ENCODE results near the gene SLC17A3.

Gene SLC17A3

GRCh38 chr6:25916789-25917490 lies 42.9 kb upstream of the SLC17A3 start:
- no CpG with 5 or more reads among the region's 7 CpGs for WGBS (ENCODE audit: extremely low coverage, insufficient coverage, low lambda C conversion rate)
- Histone ChIP-seq H2AK5ac (ENCODE audit: low read length) (no peak overlapping the region), H3K18ac (ENCODE audit: low read length) (no peak overlapping the region), H2BK120ac (ENCODE audit: low read depth, low read length) (no peak overlapping the region), H3K23ac (ENCODE audit: low read length) (no peak overlapping the region), H4K5ac (ENCODE audit: low read length) (no peak overlapping the region), H3K79me2 (ENCODE audit: control insufficient read depth, insufficient read depth, low read length) (no peaks in the 10 kb centered on the region), H3K4me2 (ENCODE audit: low read length) (no peak overlapping the region), H2BK15ac (replicated peaks; ENCODE audit: low read depth) (no peak overlapping the region), H3K27ac (ENCODE audit: low read depth, low read length) (no peak overlapping the region), H3K4me3 (ENCODE audit: low read length) (no peak overlapping the region), H3K79me1 (ENCODE audit: low read length) (no peaks in the 10 kb centered on the region), H3K36me3 (ENCODE audit: control insufficient read depth, insufficient read depth, low read length) (no peaks in the 10 kb centered on the region), H3K4ac (ENCODE audit: low read depth, low read length) (no peak overlapping the region), H3K27me3 (ENCODE audit: insufficient read depth, low read length, poor library complexity) (no peaks in the 10 kb centered on the region), H3K56ac (ENCODE audit: low read length) (no peak overlapping the region), H4K8ac (ENCODE audit: low read depth, low read length) (no peak overlapping the region), H3K9ac (ENCODE audit: low read length) (no peak overlapping the region), H2BK5ac (ENCODE audit: low read length) (no peak overlapping the region), H3K4me1 (ENCODE audit: control insufficient read depth, low read depth, low read length) (no peaks in the 10 kb centered on the region)
- DNase-seq, result no peak

GRCh38 chr6:25916330-25916729 lies 42.3 kb upstream of the SLC17A3 start:
- Histone ChIP-seq H4K8ac (ENCODE audit: low read depth, low read length) (no peak overlapping the region), H3K36me3 (ENCODE audit: control insufficient read depth, insufficient read depth, low read length) (no peaks in the 10 kb centered on the region), H2AK5ac (ENCODE audit: low read length) (no peak overlapping the region), H3K18ac (ENCODE audit: low read length) (no peak overlapping the region), H3K4ac (ENCODE audit: low read depth, low read length) (no peak overlapping the region), H2BK15ac (replicated peaks; ENCODE audit: low read depth) (no peak overlapping the region), H3K23ac (ENCODE audit: low read length) (no peak overlapping the region), H3K4me3 (ENCODE audit: low read length) (no peak overlapping the region), H3K79me1 (ENCODE audit: low read length) (no peaks in the 10 kb centered on the region), H3K9ac (ENCODE audit: low read length) (no peak overlapping the region), H4K5ac (ENCODE audit: low read length) (no peak overlapping the region), H3K79me2 (ENCODE audit: control insufficient read depth, insufficient read depth, low read length) (no peaks in the 10 kb centered on the region), H3K27me3 (ENCODE audit: insufficient read depth, low read length, poor library complexity) (no peaks in the 10 kb centered on the region), H2BK5ac (ENCODE audit: low read length) (no peak overlapping the region), H3K4me1 (ENCODE audit: control insufficient read depth, low read depth, low read length) (no peaks in the 10 kb centered on the region), H3K27ac (ENCODE audit: low read depth, low read length) (no peak overlapping the region), H2BK120ac (ENCODE audit: low read depth, low read length) (no peak overlapping the region), H3K4me2 (ENCODE audit: low read length) (no peak overlapping the region), H3K56ac (ENCODE audit: low read length) (no peak overlapping the region)
- DNase-seq, result no peak
- no CpG with 5 or more reads among the region's 3 CpGs for WGBS (ENCODE audit: extremely low coverage, insufficient coverage, low lambda C conversion rate)

- H2BK15ac ChIP-seq (replicated peaks; ENCODE audit: low read depth), result no peak overlapping the region
- H3K27ac ChIP-seq (ENCODE audit: low read depth, low read length), result no peak overlapping the region
- no peak overlapping the region for H2BK5ac ChIP-seq (ENCODE audit: low read length)
- no peak overlapping the region for H3K23ac ChIP-seq (ENCODE audit: low read length)
- H3K4me1 ChIP-seq (ENCODE audit: control insufficient read depth, low read depth, low read length), result no peaks in the 10 kb centered on the region
- no peaks in the 10 kb centered on the region for H3K27me3 ChIP-seq (ENCODE audit: insufficient read depth, low read length, poor library complexity)
- no CpG with 5 or more reads among the region's 3 CpGs for WGBS (ENCODE audit: extremely low coverage, insufficient coverage, low lambda C conversion rate)
- no peaks in the 10 kb centered on the region for H3K79me2 ChIP-seq (ENCODE audit: control insufficient read depth, insufficient read depth, low read length)
- H3K4me2 ChIP-seq (ENCODE audit: low read length), result no peak overlapping the region
- no peaks in the 10 kb centered on the region for H3K79me1 ChIP-seq (ENCODE audit: low read length)
- no peak overlapping the region for H3K4ac ChIP-seq (ENCODE audit: low read depth, low read length)
- no peak overlapping the region for H3K56ac ChIP-seq (ENCODE audit: low read length)
- H3K9ac ChIP-seq (ENCODE audit: low read length), result no peak overlapping the region
- H3K18ac ChIP-seq (ENCODE audit: low read length), result no peak overlapping the region
- no peaks in the 10 kb centered on the region for H3K36me3 ChIP-seq (ENCODE audit: control insufficient read depth, insufficient read depth, low read length)
- H4K5ac ChIP-seq (ENCODE audit: low read length), result no peak overlapping the region
- H4K8ac ChIP-seq (ENCODE audit: low read depth, low read length), result no peak overlapping the region
- no peak overlapping the region for H3K4me3 ChIP-seq (ENCODE audit: low read length)
- DNase-seq, result no peak
- no peak overlapping the region for H2BK120ac ChIP-seq (ENCODE audit: low read depth, low read length)
- H2AK5ac ChIP-seq (ENCODE audit: low read length), result no peak overlapping the region
Observed at GRCh38 chr6:25913741-25914140, 39.7 kb upstream of the SLC17A3 start.

GRCh38 chr6:25911351-25911750 lies 37.3 kb upstream of the SLC17A3 start:
- Histone ChIP-seq H3K79me1 (ENCODE audit: low read length) (no peaks in the 10 kb centered on the region), H4K5ac (ENCODE audit: low read length) (no peak overlapping the region), H3K27me3 (ENCODE audit: insufficient read depth, low read length, poor library complexity) (no peaks in the 10 kb centered on the region), H3K56ac (ENCODE audit: low read length) (no peak overlapping the region), H3K4ac (ENCODE audit: low read depth, low read length) (no peak overlapping the region), H2BK5ac (ENCODE audit: low read length) (no peak overlapping the region), H3K4me2 (ENCODE audit: low read length) (no peak overlapping the region), H2AK5ac (ENCODE audit: low read length) (no peak overlapping the region), H3K23ac (ENCODE audit: low read length) (no peak overlapping the region), H4K8ac (ENCODE audit: low read depth, low read length) (no peak overlapping the region), H3K79me2 (ENCODE audit: control insufficient read depth, insufficient read depth, low read length) (no peaks in the 10 kb centered on the region), H3K27ac (ENCODE audit: low read depth, low read length) (no peak overlapping the region), H3K18ac (ENCODE audit: low read length) (no peak overlapping the region), H2BK120ac (ENCODE audit: low read depth, low read length) (no peak overlapping the region), H3K4me3 (ENCODE audit: low read length) (no peak overlapping the region), H2BK15ac (replicated peaks; ENCODE audit: low read depth) (no peak overlapping the region), H3K36me3 (ENCODE audit: control insufficient read depth, insufficient read depth, low read length) (no peaks in the 10 kb centered on the region), H3K4me1 (ENCODE audit: control insufficient read depth, low read depth, low read length) (no peaks in the 10 kb centered on the region), H3K9ac (ENCODE audit: low read length) (no peak overlapping the region)
- WGBS (ENCODE audit: extremely low coverage, insufficient coverage, low lambda C conversion rate), result no CpG with 5 or more reads among the region's 4 CpGs
- DNase-seq, result no peak

GRCh38 chr6:25907475-25908014 lies 33.5 kb upstream of the SLC17A3 start:
- no CpG with 5 or more reads among the region's 1 CpG for WGBS (ENCODE audit: extremely low coverage, insufficient coverage, low lambda C conversion rate)
- Histone ChIP-seq H3K4me1 (ENCODE audit: control insufficient read depth, low read depth, low read length) (no peaks in the 10 kb centered on the region), H3K27me3 (ENCODE audit: insufficient read depth, low read length, poor library complexity) (no peaks in the 10 kb centered on the region), H3K27ac (ENCODE audit: low read depth, low read length) (no peak overlapping the region), H3K4ac (ENCODE audit: low read depth, low read length) (no peak overlapping the region), H3K79me1 (ENCODE audit: low read length) (no peaks in the 10 kb centered on the region), H3K56ac (ENCODE audit: low read length) (no peak overlapping the region), H4K5ac (ENCODE audit: low read length) (no peak overlapping the region), H2BK15ac (replicated peaks; ENCODE audit: low read depth) (no peak overlapping the region), H3K36me3 (ENCODE audit: control insufficient read depth, insufficient read depth, low read length) (no peaks in the 10 kb centered on the region), H3K18ac (ENCODE audit: low read length) (no peak overlapping the region), H2BK120ac (ENCODE audit: low read depth, low read length) (no peak overlapping the region), H3K4me3 (ENCODE audit: low read length) (no peak overlapping the region), H3K9ac (ENCODE audit: low read length) (no peak overlapping the region), H3K79me2 (ENCODE audit: control insufficient read depth, insufficient read depth, low read length) (no peaks in the 10 kb centered on the region), H4K8ac (ENCODE audit: low read depth, low read length) (no peak overlapping the region), H3K4me2 (ENCODE audit: low read length) (no peak overlapping the region), H2BK5ac (ENCODE audit: low read length) (no peak overlapping the region), H2AK5ac (ENCODE audit: low read length) (no peak overlapping the region), H3K23ac (ENCODE audit: low read length) (no peak overlapping the region)
- DNase-seq, result no peak
